Ishikawa (cell line): ENCODE data around the gene KIF13A.

Experiments used
- CEBPB ChIP-seq: IDR thresholded peaks from 2 replicates; pipeline ENCODE4 v1.6.1; 2012
- CREB1 ChIP-seq: IDR thresholded peaks from 2 replicates; pipeline ENCODE4 v1.6.1; 2012; ENCODE audit warnings: low read depth
- EGR1 ChIP-seq: IDR thresholded peaks from 2 replicates; pipeline ENCODE4 v1.6.1; 2012
- EP300 ChIP-seq: IDR thresholded peaks from 2 replicates; pipeline ENCODE4 v1.6.1; 2012; ENCODE audit warnings: borderline replicate concordance
- FOXM1 ChIP-seq: IDR thresholded peaks from 2 replicates; pipeline ENCODE4 v1.6.1; 2012; ENCODE audit warnings: low read depth, borderline replicate concordance
- NFIC ChIP-seq: IDR thresholded peaks from 2 replicates; pipeline ENCODE4 v1.6.1; 2012
- RAD21 ChIP-seq: IDR thresholded peaks from 2 replicates; pipeline ENCODE4 v1.6.1; 2012; ENCODE audit warnings: low read depth
- TAF1 ChIP-seq: IDR thresholded peaks from 2 replicates; pipeline ENCODE4 v1.6.1; 2012; ENCODE audit warnings: low read depth, mild to moderate bottlenecking
- TCF12 ChIP-seq: IDR thresholded peaks from 2 replicates; pipeline ENCODE4 v1.6.1; 2012; ENCODE audit warnings: low read depth
- TEAD4 ChIP-seq: IDR thresholded peaks from 2 replicates; pipeline ENCODE4 v1.6.1; 2012
- YY1 ChIP-seq: IDR thresholded peaks from 2 replicates; pipeline ENCODE4 v1.6.1; 2012; ENCODE audit warnings: low read depth
- ZBTB7A ChIP-seq: IDR thresholded peaks from 2 replicates; pipeline ENCODE4 v1.6.1; 2012; ENCODE audit warnings: low read depth
- TF ChIP-seq, protein P1 (sequence below): IDR thresholded peaks from 2 replicates; pipeline ENCODE4 v1.6.1; 2012; ENCODE audit warnings: low read depth, mild to moderate bottlenecking
- TF ChIP-seq, protein P2 (sequence below): IDR thresholded peaks from 2 replicates; pipeline ENCODE4 v1.6.1; 2012
- TF ChIP-seq, protein P3 (sequence below): IDR thresholded peaks from 2 replicates; pipeline ENCODE4 v1.6.1; 2012

Gene KIF13A

DNA sequence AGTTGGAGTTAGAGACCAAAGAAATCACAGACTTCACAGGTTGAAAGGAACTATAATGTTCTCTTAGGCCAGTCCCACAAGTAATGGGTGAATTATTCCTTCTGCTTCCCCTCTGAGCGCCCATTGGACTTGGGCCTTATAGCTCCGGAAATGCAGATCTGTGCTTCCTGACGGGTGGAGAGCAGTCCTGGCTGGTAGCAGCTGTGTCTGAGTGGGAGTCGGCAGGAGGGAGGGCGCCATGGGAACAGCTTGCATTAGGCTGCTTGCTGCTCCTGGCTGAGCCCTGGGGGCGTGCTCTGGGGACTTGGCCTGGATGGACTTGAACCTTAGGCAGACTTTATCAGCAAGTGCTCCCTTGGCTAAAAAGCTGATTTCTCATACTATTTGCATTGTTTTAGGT is 262.4 kb downstream of the KIF13A start:
- TF ChIP-seq, protein P1, sequence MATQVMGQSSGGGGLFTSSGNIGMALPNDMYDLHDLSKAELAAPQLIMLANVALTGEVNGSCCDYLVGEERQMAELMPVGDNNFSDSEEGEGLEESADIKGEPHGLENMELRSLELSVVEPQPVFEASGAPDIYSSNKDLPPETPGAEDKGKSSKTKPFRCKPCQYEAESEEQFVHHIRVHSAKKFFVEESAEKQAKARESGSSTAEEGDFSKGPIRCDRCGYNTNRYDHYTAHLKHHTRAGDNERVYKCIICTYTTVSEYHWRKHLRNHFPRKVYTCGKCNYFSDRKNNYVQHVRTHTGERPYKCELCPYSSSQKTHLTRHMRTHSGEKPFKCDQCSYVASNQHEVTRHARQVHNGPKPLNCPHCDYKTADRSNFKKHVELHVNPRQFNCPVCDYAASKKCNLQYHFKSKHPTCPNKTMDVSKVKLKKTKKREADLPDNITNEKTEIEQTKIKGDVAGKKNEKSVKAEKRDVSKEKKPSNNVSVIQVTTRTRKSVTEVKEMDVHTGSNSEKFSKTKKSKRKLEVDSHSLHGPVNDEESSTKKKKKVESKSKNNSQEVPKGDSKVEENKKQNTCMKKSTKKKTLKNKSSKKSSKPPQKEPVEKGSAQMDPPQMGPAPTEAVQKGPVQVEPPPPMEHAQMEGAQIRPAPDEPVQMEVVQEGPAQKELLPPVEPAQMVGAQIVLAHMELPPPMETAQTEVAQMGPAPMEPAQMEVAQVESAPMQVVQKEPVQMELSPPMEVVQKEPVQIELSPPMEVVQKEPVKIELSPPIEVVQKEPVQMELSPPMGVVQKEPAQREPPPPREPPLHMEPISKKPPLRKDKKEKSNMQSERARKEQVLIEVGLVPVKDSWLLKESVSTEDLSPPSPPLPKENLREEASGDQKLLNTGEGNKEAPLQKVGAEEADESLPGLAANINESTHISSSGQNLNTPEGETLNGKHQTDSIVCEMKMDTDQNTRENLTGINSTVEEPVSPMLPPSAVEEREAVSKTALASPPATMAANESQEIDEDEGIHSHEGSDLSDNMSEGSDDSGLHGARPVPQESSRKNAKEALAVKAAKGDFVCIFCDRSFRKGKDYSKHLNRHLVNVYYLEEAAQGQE: no peak
- no peak for TF ChIP-seq FOXM1

DNA sequence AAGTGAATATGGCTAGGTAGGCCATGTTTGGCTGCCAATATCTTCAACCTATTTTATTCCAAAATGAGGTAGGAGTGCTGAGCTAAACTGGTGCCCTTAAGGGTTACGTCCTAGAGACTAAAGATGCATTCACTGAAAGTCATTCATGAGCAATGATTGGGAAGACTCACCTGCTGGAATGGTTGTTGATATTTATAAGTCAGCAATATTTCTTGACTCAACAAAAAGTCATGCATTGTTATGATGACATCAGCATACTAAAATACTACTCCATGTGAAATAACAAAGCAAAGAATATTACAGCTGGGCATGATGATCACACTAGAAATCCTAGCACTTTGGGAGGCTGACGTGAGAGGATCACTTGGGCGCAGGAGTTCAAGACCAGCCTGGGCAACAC is 263.1 kb downstream of the KIF13A start:
- TF ChIP-seq ZBTB7A (no peak), YY1 (no peak), CEBPB (no peak), NFIC (no peak), FOXM1 (no peak), TCF12 (no peak), RAD21 (no peak), CREB1 (no peak), EP300 (no peak)
- TF ChIP-seq, protein P1: no peak
- TF ChIP-seq, protein P2, sequence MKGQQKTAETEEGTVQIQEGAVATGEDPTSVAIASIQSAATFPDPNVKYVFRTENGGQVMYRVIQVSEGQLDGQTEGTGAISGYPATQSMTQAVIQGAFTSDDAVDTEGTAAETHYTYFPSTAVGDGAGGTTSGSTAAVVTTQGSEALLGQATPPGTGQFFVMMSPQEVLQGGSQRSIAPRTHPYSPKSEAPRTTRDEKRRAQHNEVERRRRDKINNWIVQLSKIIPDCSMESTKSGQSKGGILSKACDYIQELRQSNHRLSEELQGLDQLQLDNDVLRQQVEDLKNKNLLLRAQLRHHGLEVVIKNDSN: no peak

DNA sequence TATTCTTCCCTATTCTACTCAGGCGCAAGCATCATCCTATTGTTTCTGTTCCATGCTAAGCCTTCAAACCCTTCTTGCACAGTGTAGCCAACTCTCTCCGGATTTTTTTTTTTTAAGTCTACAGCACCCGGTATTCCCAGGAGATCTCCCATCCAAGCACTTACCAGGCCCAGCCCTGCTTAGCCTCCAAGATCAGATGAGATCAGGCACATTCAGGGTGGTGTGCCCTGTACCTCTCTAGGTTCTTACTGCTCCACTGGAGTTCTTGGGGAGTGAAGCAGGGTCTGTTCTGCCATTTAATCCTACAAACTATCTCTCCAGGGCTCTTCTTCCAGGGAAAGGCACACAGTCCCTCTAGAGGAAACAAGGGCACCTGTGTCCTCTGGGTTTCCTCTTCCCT is 265.8 kb downstream of the KIF13A start:
- TF ChIP-seq EGR1 (no peak), YY1 (no peak), CEBPB (no peak), RAD21 (no peak), EP300 (no peak), TAF1 (no peak), ZBTB7A (no peak), CREB1 (no peak), TCF12 (no peak), NFIC (no peak)
- TF ChIP-seq, protein P1: no peak
- TF ChIP-seq, protein P2: no peak

DNA sequence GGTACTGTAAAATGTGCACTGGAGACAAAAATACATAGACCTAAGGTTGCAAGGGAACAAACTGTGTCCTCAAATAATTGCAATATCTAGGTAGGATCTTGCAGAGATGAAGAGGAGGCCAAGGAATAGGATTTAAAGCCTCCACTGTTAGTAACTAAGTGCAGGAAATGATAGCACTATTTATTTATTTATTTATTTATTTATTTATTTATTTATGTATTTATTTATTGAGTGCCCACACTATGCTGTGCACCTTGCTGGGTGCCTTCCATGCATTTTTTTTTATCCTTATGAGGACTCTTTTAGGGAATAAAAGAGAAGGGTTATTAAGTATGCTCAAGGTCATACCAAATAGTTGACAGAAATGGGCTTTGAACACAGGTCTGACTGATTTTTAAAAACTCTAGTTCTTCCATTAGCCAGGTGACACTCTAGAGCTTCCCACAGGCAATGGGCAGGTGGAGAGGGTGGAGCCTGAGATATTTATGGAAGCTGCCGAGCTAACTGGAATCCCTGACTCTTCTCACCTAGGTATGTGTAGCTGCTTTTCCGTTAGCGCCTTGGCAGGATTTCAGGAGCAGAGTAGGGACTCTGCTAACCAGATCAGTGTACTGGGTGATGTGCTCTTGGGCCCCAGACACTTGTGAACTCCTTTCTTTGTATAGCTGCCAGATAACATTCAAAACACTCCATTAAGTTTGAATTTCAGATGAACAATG is 268.0 kb downstream of the KIF13A start:
- TF ChIP-seq, protein P1: no peak
- TF ChIP-seq RAD21 (no peak), ZBTB7A (no peak), EGR1 (no peak), TAF1 (no peak), CEBPB (no peak), EP300 (no peak), FOXM1 (no peak), CREB1 (no peak), YY1 (no peak), TCF12 (no peak), TEAD4 (no peak), NFIC (no peak)
- TF ChIP-seq, protein P2: no peak
- TF ChIP-seq, protein P3, sequence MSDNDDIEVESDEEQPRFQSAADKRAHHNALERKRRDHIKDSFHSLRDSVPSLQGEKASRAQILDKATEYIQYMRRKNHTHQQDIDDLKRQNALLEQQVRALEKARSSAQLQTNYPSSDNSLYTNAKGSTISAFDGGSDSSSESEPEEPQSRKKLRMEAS: no peak
